Fibroblast of skin of left quadriceps (primary cell): ENCODE measurements around the gene IRX4.

Experiments used
- DNase-seq, 2 experiments: peaks; one replicate each; pipeline ENCODE4 v3.0.0-alpha.2; 2013; ENCODE audit warnings: low read depth in 2 of 2

IRX4 gene

GRCh38 chr5:1882337-1883119, at the start of gene IRX4:
TSS of gene IRX4 (minus strand) at chr5:1882925. CDS start at chr5:1882647, 278 bp downstream.
- no peak for DNase-seq

- DNase-seq = no peak
Measured at GRCh38 chr5:1931604-1932231, 49.0 kb upstream of the IRX4 start.

- no peak for DNase-seq
Measured at GRCh38 chr5:1930880-1931603, 48.3 kb upstream of the IRX4 start.

GRCh38 chr5:1930501-1930879, 47.8 kb upstream of the IRX4 start:
- no peak for DNase-seq

- DNase-seq = no peak
Measured at GRCh38 chr5:1929108-1929991, 46.6 kb upstream of the IRX4 start.

GRCh38 chr5:1926471-1927341, 44.0 kb upstream of the IRX4 start:
- no peak for DNase-seq

GRCh38 chr5:1926071-1926440, 43.3 kb upstream of the IRX4 start:
- no peak for DNase-seq

- no peak for DNase-seq
Measured at GRCh38 chr5:1925111-1926070, 42.7 kb upstream of the IRX4 start.

GRCh38 chr5:1923766-1924165, 41.0 kb upstream of the IRX4 start:
- DNase-seq = no peak

GRCh38 chr5:1923341-1923740, 40.6 kb upstream of the IRX4 start:
- DNase-seq = no peak

- DNase-seq = no peak
Measured at GRCh38 chr5:1921711-1922110, 39.0 kb upstream of the IRX4 start.

- no peak for DNase-seq
Measured at GRCh38 chr5:1919750-1920149, 37.0 kb upstream of the IRX4 start.

- no peak for DNase-seq
Measured at GRCh38 chr5:1919209-1919566, 36.5 kb upstream of the IRX4 start.

GRCh38 chr5:1918488-1919208, 35.9 kb upstream of the IRX4 start:
- DNase-seq = no peak

GRCh38 chr5:1917830-1918487, 35.2 kb upstream of the IRX4 start:
- no peak for DNase-seq

- DNase-seq = no peak
Measured at GRCh38 chr5:1916041-1917001, 33.6 kb upstream of the IRX4 start.

- DNase-seq = no peak
Measured at GRCh38 chr5:1915316-1915715, 32.6 kb upstream of the IRX4 start.
